ENCODE results near the gene CHL1.

CHL1 gene

GRCh38 chr3:192215-192929 lies 4.2 kb upstream of the CHL1 start:
- TF ChIP-seq EZH2 (optimal IDR thresholded peaks at IDR 0.05; ENCODE audit: low read depth, low read length) (no peak), CTCF (IDR thresholded peaks at IDR 0.05; ENCODE audit: low read length) (no peak), EZH2phosphoT487 (IDR thresholded peaks at IDR 0.05; ENCODE audit: low read length) (no peak)
- Histone ChIP-seq H3K9ac (ENCODE audit: low read length) (no peak overlapping the region), H3K4me1 (ENCODE audit: low read length) (no peaks in the 10 kb centered on the region), H3K9me3 (replicated peaks; ENCODE audit: insufficient read depth, low read length) (no peaks in the 10 kb centered on the region), H3K4me3 (ENCODE audit: low read length) (no peak overlapping the region), H3K36me3 (replicated peaks; ENCODE audit: insufficient read depth, low read length) (no peaks in the 10 kb centered on the region), H3K27me3 (replicated peaks; ENCODE audit: insufficient read depth, low read length) (no peaks in the 10 kb centered on the region), H3F3A (ENCODE audit: insufficient read depth, low read length) (no peaks in the 10 kb centered on the region), H3K27ac (ENCODE audit: low read length) (no peak overlapping the region), H4K20me1 (ENCODE audit: insufficient read depth, low read length) (no peaks in the 10 kb centered on the region), H2AFZ (ENCODE audit: low read length) (no peak overlapping the region), H3K9me2 (replicated peaks; ENCODE audit: insufficient read depth, low read length) (no peaks in the 10 kb centered on the region), H3K79me2 (ENCODE audit: low read length) (no peaks in the 10 kb centered on the region), H3K4me2 (ENCODE audit: low read depth, low read length) (no peak overlapping the region)
- DNase-seq, result no peak

GRCh38 chr3:194001-194400 lies 2.6 kb upstream of the CHL1 start:
- no peaks in the 10 kb centered on the region for H3K79me2 ChIP-seq (ENCODE audit: low read length)
- H4K20me1 ChIP-seq (ENCODE audit: insufficient read depth, low read length), result no peaks in the 10 kb centered on the region
- H3K4me1 ChIP-seq (ENCODE audit: low read length), result no peaks in the 10 kb centered on the region
- no peaks in the 10 kb centered on the region for H3K9me3 ChIP-seq (replicated peaks; ENCODE audit: insufficient read depth, low read length)
- H3K36me3 ChIP-seq (replicated peaks; ENCODE audit: insufficient read depth, low read length), result no peaks in the 10 kb centered on the region
- no peak for TF ChIP-seq EZH2 (optimal IDR thresholded peaks at IDR 0.05; ENCODE audit: low read depth, low read length)
- TF ChIP-seq CTCF (IDR thresholded peaks at IDR 0.05; ENCODE audit: low read length), result no peak
- no peak for TF ChIP-seq EZH2phosphoT487 (IDR thresholded peaks at IDR 0.05; ENCODE audit: low read length)
- H3K4me3 ChIP-seq (ENCODE audit: low read length), result no peak overlapping the region
- no peaks in the 10 kb centered on the region for H3K27me3 ChIP-seq (replicated peaks; ENCODE audit: insufficient read depth, low read length)
- no peak for DNase-seq
- no peak overlapping the region for H3K27ac ChIP-seq (ENCODE audit: low read length)
- H3K9me2 ChIP-seq (replicated peaks; ENCODE audit: insufficient read depth, low read length), result no peaks in the 10 kb centered on the region
- no peak overlapping the region for H3K4me2 ChIP-seq (ENCODE audit: low read depth, low read length)
- no peaks in the 10 kb centered on the region for H3F3A ChIP-seq (ENCODE audit: insufficient read depth, low read length)
- H2AFZ ChIP-seq (ENCODE audit: low read length), result no peak overlapping the region
- H3K9ac ChIP-seq (ENCODE audit: low read length), result no peak overlapping the region

GRCh38 chr3:194421-194820 lies 2.1 kb upstream of the CHL1 start:
- no peaks in the 10 kb centered on the region for H3K4me1 ChIP-seq (ENCODE audit: low read length)
- DNase-seq, result no peak
- no peaks in the 10 kb centered on the region for H3F3A ChIP-seq (ENCODE audit: insufficient read depth, low read length)
- no peak for TF ChIP-seq CTCF (IDR thresholded peaks at IDR 0.05; ENCODE audit: low read length)
- H3K27me3 ChIP-seq (replicated peaks; ENCODE audit: insufficient read depth, low read length), result no peaks in the 10 kb centered on the region
- no peak overlapping the region for H3K9ac ChIP-seq (ENCODE audit: low read length)
- H3K27ac ChIP-seq (ENCODE audit: low read length), result no peak overlapping the region
- H3K79me2 ChIP-seq (ENCODE audit: low read length), result no peaks in the 10 kb centered on the region
- no peaks in the 10 kb centered on the region for H4K20me1 ChIP-seq (ENCODE audit: insufficient read depth, low read length)
- no peak overlapping the region for H3K4me3 ChIP-seq (ENCODE audit: low read length)
- no peaks in the 10 kb centered on the region for H3K9me3 ChIP-seq (replicated peaks; ENCODE audit: insufficient read depth, low read length)
- no peaks in the 10 kb centered on the region for H3K9me2 ChIP-seq (replicated peaks; ENCODE audit: insufficient read depth, low read length)
- H3K36me3 ChIP-seq (replicated peaks; ENCODE audit: insufficient read depth, low read length), result no peaks in the 10 kb centered on the region
- no peak overlapping the region for H2AFZ ChIP-seq (ENCODE audit: low read length)
- H3K4me2 ChIP-seq (ENCODE audit: low read depth, low read length), result no peak overlapping the region

All from MM.1S (cell line).